Ascending aorta (tissue), 2 donors: ENCODE data around the gene APOC1. TPM values are rescaled to one million over a fixed set of nuclear protein-coding genes. Genes with fewer than 3 reads are reported as not detected.

Experiments used
- DNase-seq, 2 donors: peaks; one replicate each; pipeline ENCODE4 v3.0.0-alpha.2; 2019; ENCODE audit warnings: low spot score in 2 of 2
- H3K27ac ChIP-seq, 2 donors: fragments of 200-600 bp; sonication (generic); one replicate each; pipeline ENCODE4 v1.5.1; 2016 to 2017; ENCODE audit warnings: mild to moderate bottlenecking in 1 of 2
- H3K27me3 ChIP-seq: fragments of 200-600 bp; sonication (generic); one replicate; pipeline ENCODE4 v1.5.1; 2017
- H3K36me3 ChIP-seq, 2 donors: fragments of 200-600 bp; sonication (generic); one replicate each; pipeline ENCODE4 v1.5.1; 2016
- H3K4me1 ChIP-seq, 2 donors: fragments of 200-600 bp; sonication (generic); one replicate each; pipeline ENCODE4 v1.5.1; 2016 to 2017; ENCODE audit warnings: mild to moderate bottlenecking in 1 of 2
- H3K4me3 ChIP-seq, 2 donors: fragments of 200-600 bp; sonication (generic); one replicate each; pipeline ENCODE4 v1.5.1; 2016 to 2017; ENCODE audit warnings: mild to moderate bottlenecking in 1 of 2
- H3K9me3 ChIP-seq, 2 donors: fragments of 200-600 bp; sonication (generic); one replicate each; pipeline ENCODE4 v1.5.1; 2016
- CTCF ChIP-seq, 3 experiments: fragments of 200-600 bp in 2 of 3; fragments of 450-650 bp in 1 of 3; sonication (generic) in 2 of 3; IDR thresholded peaks; one replicate each; pipeline ENCODE4 v1.5.1; 2016 to 2019; ENCODE audit warnings: antibody characterized with exemption in 3 of 3, mild to moderate bottlenecking in 1 of 3, moderate library complexity in 1 of 3
- intact Hi-C: fragments of 100-400 bp; cut with DNase I; formaldehyde crosslinking; loops from one replicate; pipeline ENCODE4 v1.15.1; 2023
- total RNA-seq: library from RNA; depleted of rRNA; stranded (reverse); fragments of >200 nt; gene quantifications from one replicate; pipeline ENCODE4 v1.1.0, GENCODE V29; 2016

The APOC1 gene
- total RNA-seq, 1 donor from 2014 or later = 17.0 TPM

DNA sequence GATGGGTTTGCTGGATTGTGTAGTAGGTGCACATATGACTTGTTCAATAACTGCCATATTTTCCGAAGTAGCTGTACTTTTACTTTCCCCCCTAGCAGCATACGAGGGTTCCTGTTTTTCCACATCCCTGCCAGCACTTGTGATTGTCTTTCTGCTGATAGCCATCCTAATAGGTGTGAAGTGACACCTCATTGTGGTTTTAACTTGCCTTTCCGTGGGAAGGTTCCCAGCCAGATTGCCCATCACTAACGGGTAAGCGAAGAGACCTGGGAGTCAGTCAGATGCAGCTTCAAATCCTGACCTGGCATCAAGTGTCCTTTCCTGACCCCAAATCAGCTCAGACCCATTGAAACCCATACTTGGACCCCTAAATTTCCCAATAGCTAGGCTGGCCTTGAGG is 45.3 kb downstream of the APOC1 start:
- no peak for TF ChIP-seq CTCF (IDR thresholded peaks at IDR 0.05)

GRCh38 chr19:44960906-44961728 is 46.7 kb downstream of the APOC1 start:
- Histone ChIP-seq H3K4me3 (no peak overlapping the region), H3K4me1 (peaks cover 3 to 11% of the 10 kb centered on the region in 2 donors), H3K9me3 (no peaks in the 10 kb centered on the region), H3K27me3 (no peaks in the 10 kb centered on the region), H3K27ac (no peak overlapping the region), H3K36me3 (peaks cover 33 to 43% of the 10 kb centered on the region in 2 donors)
- no peak for DNase-seq
- intact Hi-C loops = no loop called here
- no peak for TF ChIP-seq CTCF (IDR thresholded peaks at IDR 0.05)

More for the DNA sequence above, 45.3 kb downstream of the APOC1 start:
- no peaks in the 10 kb centered on the region for H3K9me3 ChIP-seq
- H3K27me3 ChIP-seq = no peaks in the 10 kb centered on the region
- H3K36me3 ChIP-seq = peaks cover 24 to 30% of the 10 kb centered on the region in 2 donors
- no peak for DNase-seq
- intact Hi-C loops = loop anchor here (5.0 kb wide), 1 partner anchor 218 kb away; the partner anchor contains the start of genes BLOC1S3 and TRAPPC6A
- H3K27ac ChIP-seq = no peak overlapping the region
- H3K4me3 ChIP-seq = no peak overlapping the region
- peaks cover 5 to 14% of the 10 kb centered on the region in 2 donors for H3K4me1 ChIP-seq

DNA sequence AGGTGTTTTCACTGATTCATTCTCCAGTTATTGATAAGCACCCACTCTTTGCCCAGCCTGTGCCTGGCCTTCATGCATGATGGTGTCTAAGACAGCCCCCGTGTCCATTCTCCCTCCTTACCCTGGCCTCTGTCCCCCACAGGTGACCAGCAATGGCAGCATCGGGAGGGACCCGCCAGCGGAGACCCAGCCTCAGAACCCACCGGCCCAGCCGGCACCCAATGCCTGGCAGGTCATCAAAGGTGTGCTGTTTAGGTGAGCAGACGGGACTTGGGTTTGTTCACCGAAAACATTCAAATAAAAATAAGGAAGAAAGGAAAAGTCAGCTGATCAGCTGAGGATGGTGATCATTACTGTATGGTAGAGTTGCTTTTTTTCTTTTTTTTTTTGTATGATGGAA is 47.4 kb downstream of the APOC1 start:
- Histone ChIP-seq H3K9me3 (no peaks in the 10 kb centered on the region), H3K36me3 (peaks cover 34 to 48% of the 10 kb centered on the region in 2 donors), H3K4me1 (peaks cover 0 to 4% of the 10 kb centered on the region in 2 donors), H3K4me3 (no peak overlapping the region), H3K27me3 (no peaks in the 10 kb centered on the region), H3K27ac (no peak overlapping the region)
- DNase-seq = no peak
- no peak for TF ChIP-seq CTCF (IDR thresholded peaks at IDR 0.05)
- intact Hi-C loops = no loop called here

GRCh38 chr19:44968118-44968517 is 53.7 kb downstream of the APOC1 start:
- H3K4me1 ChIP-seq = no peaks in the 10 kb centered on the region
- peaks cover 31 to 58% of the 10 kb centered on the region in 2 donors for H3K36me3 ChIP-seq
- no peak for DNase-seq
- no peak overlapping the region for H3K27ac ChIP-seq
- no peak overlapping the region for H3K4me3 ChIP-seq
- H3K9me3 ChIP-seq = no peaks in the 10 kb centered on the region
- no peaks in the 10 kb centered on the region for H3K27me3 ChIP-seq
- intact Hi-C loops = no loop called here
- TF ChIP-seq CTCF (IDR thresholded peaks at IDR 0.05) = no peak

- no peak for TF ChIP-seq CTCF (IDR thresholded peaks at IDR 0.05)
- Histone ChIP-seq H3K27me3 (no peaks in the 10 kb centered on the region), H3K4me1 (no peaks in the 10 kb centered on the region)
These were observed 54.3 kb downstream of the APOC1 start for GRCh38 chr19:44968670-44969069.

More at GRCh38 chr19:44968670-44969069, 54.3 kb downstream of the APOC1 start:
- Histone ChIP-seq H3K9me3 (no peaks in the 10 kb centered on the region), H3K27ac (no peak overlapping the region), H3K4me3 (no peak overlapping the region), H3K36me3 (peaks cover 33 to 59% of the 10 kb centered on the region in 2 donors)
- intact Hi-C loops = no loop called here
- DNase-seq = no peak

Other genes starting within 250 kb of the APOC1 start
- gene CEACAM19, start 243.1 kb upstream of the APOC1 start, total RNA-seq = 6.3 TPM
- not detected for gene CEACAM16, start 215.5 kb upstream of the APOC1 start, total RNA-seq
- gene BCL3, start 165.9 kb upstream of the APOC1 start, total RNA-seq = 66.2 TPM
- gene CBLC, start 136.7 kb upstream of the APOC1 start, total RNA-seq = not detected
- 832 TPM for gene BCAM, start 105.5 kb upstream of the APOC1 start, total RNA-seq
- 125 TPM for gene NECTIN2, start 68.3 kb upstream of the APOC1 start, total RNA-seq
- 25.5 TPM for gene TOMM40, start 23.4 kb upstream of the APOC1 start, total RNA-seq
- 436 TPM for gene APOE, start 8.8 kb upstream of the APOC1 start, total RNA-seq
- not detected for gene APOC4, start 27.6 kb downstream of the APOC1 start, total RNA-seq
- gene APOC2, start 31.4 kb downstream of the APOC1 start, total RNA-seq = not detected
- 65.2 TPM for gene CLPTM1, start 40.8 kb downstream of the APOC1 start, total RNA-seq
- gene RELB, start 86.9 kb downstream of the APOC1 start, total RNA-seq = 8.7 TPM
- 103 TPM for gene CLASRP, start 124.4 kb downstream of the APOC1 start, total RNA-seq
- not detected for gene ZNF296, start 161.9 kb downstream of the APOC1 start, total RNA-seq
- gene GEMIN7, start 164.7 kb downstream of the APOC1 start, total RNA-seq = 48.2 TPM
- gene PPP1R37, start 178.6 kb downstream of the APOC1 start, total RNA-seq = 17.6 TPM
- gene NKPD1, start 246.4 kb downstream of the APOC1 start, total RNA-seq = not detected